ENCODE measurements around the gene MAN1A1. TPM values are rescaled to one million over a fixed set of nuclear protein-coding genes. Genes with fewer than 3 reads are reported as not detected.
"Not testable (repeated sequence)": the region's sequence is repeated elsewhere in the genome, so short reads cannot be mapped to it uniquely, and the experiment has no call there.

MAN1A1 gene
- total RNA-seq, 1 donor from 2014 or later: 35.4 TPM

GRCh38 chr6:119307056-119307455, 42.5 kb downstream of the MAN1A1 start:
- no peak for DNase-seq (ENCODE audit: extremely low read depth, low read depth, low spot score)

DNA sequence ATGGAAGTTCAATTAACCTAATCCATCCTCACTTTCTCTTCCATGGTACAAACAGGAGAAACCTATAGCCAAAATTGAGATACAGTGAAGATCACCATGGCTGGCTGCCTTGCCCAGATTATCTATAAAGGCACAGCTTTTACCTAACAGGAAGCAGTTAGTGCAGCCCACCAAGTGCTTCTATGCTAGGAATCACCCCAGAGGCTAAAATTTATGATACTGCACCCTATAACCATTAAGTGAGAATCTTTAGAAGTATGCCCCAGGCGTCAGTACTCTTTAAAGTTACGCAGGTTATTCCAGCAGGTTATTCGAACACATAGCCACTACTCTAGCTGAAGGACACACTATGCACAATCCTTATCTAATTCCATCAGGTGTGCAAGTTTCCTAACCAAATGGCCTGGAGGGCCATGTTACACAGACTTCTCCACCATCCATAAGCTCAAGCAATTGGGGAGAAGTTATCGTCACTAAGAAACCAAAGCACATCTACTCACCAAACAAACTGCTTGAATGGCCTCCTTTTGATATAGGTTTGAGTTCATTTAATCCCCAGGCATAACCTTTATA, 43.1 kb downstream of the MAN1A1 start:
- DNase-seq (ENCODE audit: extremely low read depth, low read depth, low spot score): no peak

DNA sequence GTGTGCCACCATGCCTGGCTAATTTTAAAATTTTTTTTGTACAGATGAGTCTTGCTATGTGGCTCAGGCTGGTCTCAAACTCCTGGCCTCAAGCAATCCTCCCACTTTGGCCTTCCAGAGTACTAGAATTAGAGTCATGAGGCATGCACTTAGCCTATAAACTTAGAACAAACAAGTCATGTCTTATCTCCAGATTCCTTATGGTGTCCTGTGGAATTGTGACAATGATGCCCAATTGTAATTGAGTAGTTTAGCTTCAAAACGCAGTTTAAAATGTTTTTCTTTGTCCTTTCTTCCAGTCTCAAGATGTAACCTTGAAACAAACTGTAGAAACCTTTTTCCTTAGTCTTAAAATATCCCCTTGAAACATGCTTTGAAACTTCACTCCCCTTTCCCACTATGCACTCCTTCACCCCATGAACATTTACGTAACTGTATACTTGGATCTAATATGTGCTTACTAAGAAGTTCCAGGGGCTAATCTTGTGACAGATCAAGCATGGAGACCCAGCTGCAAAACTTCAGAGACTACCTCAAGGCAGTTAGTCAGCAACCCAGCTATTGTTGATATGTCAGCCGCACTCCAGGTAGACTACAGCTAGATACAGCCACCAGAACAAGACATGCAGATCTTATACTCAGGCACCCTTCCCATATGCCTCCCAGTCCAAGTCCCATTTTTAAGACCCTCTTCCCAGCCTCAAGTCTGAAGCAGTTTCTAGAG, 46.2 kb downstream of the MAN1A1 start:
- DNase-seq (ENCODE audit: extremely low read depth, low read depth, low spot score): no peak

DNA sequence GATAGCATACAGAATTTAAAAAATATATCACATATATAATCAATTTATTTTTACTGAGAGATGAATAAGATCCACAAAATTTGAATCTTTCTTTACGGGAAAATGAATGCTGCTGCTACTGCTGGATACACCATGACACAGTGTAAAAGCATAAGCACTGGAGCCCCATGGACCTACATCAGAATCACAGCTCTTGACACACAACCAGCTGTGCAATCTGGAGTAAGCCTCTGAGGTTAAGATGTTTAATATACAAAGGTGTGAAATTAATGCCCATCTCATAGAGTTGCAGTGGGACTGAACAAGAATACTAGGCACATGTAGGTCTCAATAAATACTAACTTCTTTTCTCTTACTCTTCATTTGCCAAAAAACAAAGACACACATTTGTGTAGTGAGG, 48.1 kb downstream of the MAN1A1 start:
- DNase-seq (ENCODE audit: extremely low read depth, low read depth, low spot score): no peak

GRCh38 chr6:119299694-119300093, 49.9 kb downstream of the MAN1A1 start:
- no peak for DNase-seq (ENCODE audit: extremely low read depth, low read depth, low spot score)

DNA sequence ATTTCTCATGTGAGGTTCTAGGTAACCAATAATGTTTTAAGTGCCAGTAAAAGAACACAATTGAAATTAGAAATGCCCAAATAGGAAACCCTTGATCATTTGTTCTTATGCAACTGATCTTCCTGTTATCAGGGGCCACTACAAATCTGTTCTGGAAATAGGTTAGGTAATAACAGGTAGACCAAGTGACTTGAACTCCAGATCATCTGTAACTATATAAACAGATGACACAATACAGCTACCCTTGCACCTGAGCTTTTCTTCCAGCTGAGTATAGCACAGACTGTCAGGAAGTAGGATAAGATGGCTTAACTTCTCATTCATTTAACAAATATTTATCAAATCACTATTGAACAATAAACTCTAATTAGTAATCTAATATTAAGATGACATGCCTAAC, 52.5 kb downstream of the MAN1A1 start:
- no peak for DNase-seq (ENCODE audit: extremely low read depth, low read depth, low spot score)

DNA sequence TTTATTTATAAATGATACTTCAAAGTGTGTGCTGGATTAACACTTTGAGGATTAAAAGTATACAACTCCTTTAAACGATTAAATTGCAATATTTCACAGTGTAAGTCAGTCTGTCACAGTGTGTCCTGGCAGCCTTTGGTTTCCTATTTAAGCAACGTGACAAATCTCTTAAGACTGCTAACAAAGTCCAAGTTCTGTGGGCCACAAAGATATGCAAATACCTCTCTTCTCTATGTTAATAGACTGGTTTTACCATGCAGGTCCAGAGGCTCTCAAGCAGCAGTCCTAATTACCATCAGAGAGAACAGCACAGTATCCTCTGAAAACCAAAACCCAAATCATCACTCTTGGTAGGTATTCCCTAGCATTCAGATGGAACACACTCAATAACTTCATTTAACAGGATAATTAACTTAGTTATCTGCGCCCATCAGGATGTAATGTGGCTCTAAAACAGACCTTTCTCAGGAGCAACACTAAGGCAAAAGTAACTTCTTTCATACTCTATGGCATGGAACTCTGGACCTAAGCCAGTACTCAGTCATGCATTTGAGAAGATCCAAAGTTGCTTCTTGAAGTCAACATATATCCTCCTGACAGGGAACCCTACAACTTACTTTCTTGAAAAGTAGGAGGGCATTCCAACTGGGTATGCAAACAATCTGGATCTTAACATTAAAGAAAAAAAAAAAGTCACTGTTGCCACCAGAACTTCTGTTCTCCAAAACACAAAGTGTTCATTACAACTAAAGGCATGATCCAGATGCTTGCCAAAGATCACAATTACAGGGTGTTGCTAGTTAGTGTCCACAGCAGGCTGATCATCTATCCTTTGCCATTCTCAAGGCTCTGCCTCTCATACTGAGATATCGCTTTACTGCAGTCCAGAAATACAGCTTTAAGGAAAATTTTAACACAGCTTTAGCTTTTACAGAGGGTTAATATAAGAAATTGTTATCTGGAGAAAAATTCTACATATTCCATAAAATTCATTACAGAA, 53.2 kb downstream of the MAN1A1 start:
- no peak for DNase-seq (ENCODE audit: extremely low read depth, low read depth, low spot score)

DNA sequence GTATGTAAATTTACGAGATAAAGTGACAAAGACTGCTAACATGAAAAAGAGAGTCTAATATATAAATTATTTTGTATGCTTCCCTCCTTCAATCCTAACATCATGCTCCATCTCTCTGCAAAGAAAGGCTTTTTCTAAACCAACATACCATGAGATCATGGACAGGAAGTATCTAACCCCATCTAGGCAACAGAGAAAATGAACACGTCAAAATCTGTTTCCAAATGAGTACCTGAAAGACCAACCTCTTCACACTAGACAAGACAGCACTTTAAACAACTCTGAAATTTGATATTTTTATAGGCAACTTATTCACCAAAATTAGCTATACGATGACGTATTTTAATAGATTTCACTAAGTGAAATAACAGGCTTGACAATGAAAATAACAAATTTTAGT, 54.6 kb downstream of the MAN1A1 start:
- DNase-seq (ENCODE audit: extremely low read depth, low read depth, low spot score): no peak

GRCh38 chr6:119291060-119291459, 58.5 kb downstream of the MAN1A1 start:
- DNase-seq (ENCODE audit: extremely low read depth, low read depth, low spot score): not testable (repeated sequence)

DNA sequence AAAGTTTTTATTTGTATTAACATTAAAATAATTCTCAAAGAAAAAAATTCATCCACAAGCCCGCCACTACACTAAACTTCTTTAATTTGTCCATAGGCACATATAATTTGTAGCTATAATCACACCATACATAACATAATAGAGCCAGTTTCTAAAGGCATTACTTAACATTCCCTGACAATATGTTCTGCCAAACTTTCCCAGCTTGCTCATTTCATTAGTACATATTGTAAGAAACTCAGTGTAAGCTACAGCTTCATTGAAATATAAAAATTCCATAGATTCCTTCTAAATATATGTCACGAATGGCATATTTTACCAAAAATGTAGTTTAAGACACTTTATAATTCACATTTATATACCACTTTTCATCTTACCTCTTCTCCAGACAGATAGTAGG, 59.3 kb downstream of the MAN1A1 start:
- DNase-seq (ENCODE audit: extremely low read depth, low read depth, low spot score): no peak

GRCh38 chr6:119289651-119290050, 59.9 kb downstream of the MAN1A1 start:
- no peak for DNase-seq (ENCODE audit: extremely low read depth, low read depth, low spot score)

- DNase-seq (ENCODE audit: extremely low read depth, low read depth, low spot score): no peak
Measured at GRCh38 chr6:119285908-119286625, 63.5 kb downstream of the MAN1A1 start.

GRCh38 chr6:119284861-119285521, 64.6 kb downstream of the MAN1A1 start:
- DNase-seq (ENCODE audit: extremely low read depth, low read depth, low spot score): no peak

- DNase-seq (ENCODE audit: extremely low read depth, low read depth, low spot score): no peak
Measured at GRCh38 chr6:119283979-119284545, 65.5 kb downstream of the MAN1A1 start.

DNA sequence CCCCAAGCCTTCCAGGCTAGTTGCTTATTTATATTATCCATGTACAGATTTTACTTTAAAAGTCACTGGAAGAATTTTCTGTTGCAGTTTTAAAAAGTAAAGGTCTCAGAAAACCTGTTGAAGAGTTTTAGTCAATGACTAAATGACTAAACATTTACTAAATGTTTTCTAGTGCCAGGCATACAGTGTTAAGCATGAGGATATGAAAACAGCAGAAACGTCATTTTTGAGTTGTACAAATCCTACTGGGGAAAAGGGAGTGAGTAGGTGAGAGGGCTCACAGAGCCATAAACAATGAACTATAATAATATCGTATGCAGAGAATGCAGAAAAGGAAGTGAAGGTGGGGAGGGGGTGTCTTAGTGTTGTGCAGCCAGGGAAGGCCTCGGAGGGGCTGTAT, 66.3 kb downstream of the MAN1A1 start:
- no peak for DNase-seq (ENCODE audit: extremely low read depth, low read depth, low spot score)

- no peak for DNase-seq (ENCODE audit: extremely low read depth, low read depth, low spot score)
Measured at GRCh38 chr6:119280668-119281067, 68.9 kb downstream of the MAN1A1 start.

- no peak for DNase-seq (ENCODE audit: extremely low read depth, low read depth, low spot score)
Measured at GRCh38 chr6:119280080-119280479, 69.5 kb downstream of the MAN1A1 start.

DNA sequence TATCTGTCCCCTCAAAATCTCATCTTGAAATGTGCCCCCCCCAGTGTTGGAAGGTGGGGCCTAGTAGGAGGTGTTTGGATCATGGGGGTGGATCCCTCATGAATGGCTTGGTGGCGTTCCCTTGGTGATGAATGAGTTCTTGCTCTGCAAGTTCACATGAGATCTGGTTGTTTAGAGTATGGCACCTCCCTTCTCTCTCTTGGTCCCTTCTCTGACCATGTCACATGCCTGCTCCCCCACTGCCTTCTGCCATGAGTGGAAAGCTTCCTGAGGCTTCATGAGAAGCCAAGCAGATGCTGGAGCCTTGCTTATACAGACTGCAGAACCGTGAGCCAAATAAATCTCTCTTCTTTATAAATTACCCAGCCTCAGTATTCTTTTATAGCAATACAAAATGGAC, 70.9 kb downstream of the MAN1A1 start:
- no peak for DNase-seq (ENCODE audit: extremely low read depth, low read depth, low spot score)

DNA sequence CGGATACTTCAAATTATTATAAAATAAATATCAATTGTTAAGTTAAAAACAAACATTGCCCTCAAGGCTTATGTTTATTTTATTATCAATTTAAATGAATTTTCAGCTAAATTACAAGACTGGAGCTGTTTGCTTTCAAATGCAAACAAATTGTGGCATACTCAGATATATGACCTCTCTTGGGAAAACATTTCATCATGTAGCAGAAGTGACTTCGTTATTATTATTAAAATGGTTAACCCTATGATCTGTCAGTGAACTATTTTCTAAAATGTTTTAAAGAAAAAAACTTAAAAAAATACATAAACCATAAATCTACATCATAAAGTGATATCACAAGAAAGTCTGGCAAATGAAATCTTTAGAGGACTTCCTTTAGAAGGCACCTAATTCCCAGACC, 72.5 kb downstream of the MAN1A1 start:
- DNase-seq (ENCODE audit: extremely low read depth, low read depth, low spot score): no peak

GRCh38 chr6:119276211-119276610, 73.3 kb downstream of the MAN1A1 start:
- no peak for DNase-seq (ENCODE audit: extremely low read depth, low read depth, low spot score)
